SK-N-MC (cell line): ENCODE measurements around the gene MEF2B.

ENCODE experiments used
- DNase-seq: peaks from one replicate; pipeline ENCODE4 v3.0.0-alpha.2; 2011; ENCODE audit warnings: low read depth, low spot score
- H3K27ac ChIP-seq: fragments of 200-600 bp; sonication (generic); 2 replicates; pipeline ENCODE4 v1.5.1; 2016; ENCODE audit warnings: mixed run types
- H3K36me3 ChIP-seq: fragments of 200-600 bp; sonication (generic); 2 replicates; pipeline ENCODE4 v1.6.1; 2017; ENCODE audit warnings: antibody characterized with exemption, low read length, mixed read lengths; ENCODE audit not compliant: insufficient read depth
- H3K4me3 ChIP-seq: fragments of 200-600 bp; sonication (generic); 2 replicates; pipeline ENCODE4 v1.5.1; 2016
- H3K9ac ChIP-seq: fragments of 200-600 bp; sonication (generic); 2 replicates; pipeline ENCODE4 v1.8.0; 2017; ENCODE audit warnings: mixed run types, mixed read lengths; ENCODE audit not compliant: insufficient read length
- H3K9me3 ChIP-seq: fragments of 200-600 bp; sonication (generic); 2 replicates; pipeline ENCODE4 v1.6.1; 2017; ENCODE audit warnings: low read depth, mild to moderate bottlenecking, antibody characterized with exemption, low read length, moderate library complexity, mixed read lengths
- EZH2 ChIP-seq: fragments of 200-600 bp; sonication (generic); IDR thresholded peaks from one replicate; pipeline ENCODE4 v1.6.1; 2017; ENCODE audit warnings: antibody characterized with exemption
- FOXP2 ChIP-seq: optimal IDR thresholded peaks from 2 replicates; pipeline ENCODE3; 2011; ENCODE audit warnings: mild to moderate bottlenecking, moderate library complexity; ENCODE audit not compliant: insufficient read depth; ENCODE audit errors: extremely low read length, control extremely low read depth
- POLR2AphosphoS5 ChIP-seq: IDR thresholded peaks from 2 replicates; pipeline ENCODE4 v1.6.1; 2012; ENCODE audit warnings: mild to moderate bottlenecking, low read depth, low read length, borderline replicate concordance

The MEF2B gene

DNA sequence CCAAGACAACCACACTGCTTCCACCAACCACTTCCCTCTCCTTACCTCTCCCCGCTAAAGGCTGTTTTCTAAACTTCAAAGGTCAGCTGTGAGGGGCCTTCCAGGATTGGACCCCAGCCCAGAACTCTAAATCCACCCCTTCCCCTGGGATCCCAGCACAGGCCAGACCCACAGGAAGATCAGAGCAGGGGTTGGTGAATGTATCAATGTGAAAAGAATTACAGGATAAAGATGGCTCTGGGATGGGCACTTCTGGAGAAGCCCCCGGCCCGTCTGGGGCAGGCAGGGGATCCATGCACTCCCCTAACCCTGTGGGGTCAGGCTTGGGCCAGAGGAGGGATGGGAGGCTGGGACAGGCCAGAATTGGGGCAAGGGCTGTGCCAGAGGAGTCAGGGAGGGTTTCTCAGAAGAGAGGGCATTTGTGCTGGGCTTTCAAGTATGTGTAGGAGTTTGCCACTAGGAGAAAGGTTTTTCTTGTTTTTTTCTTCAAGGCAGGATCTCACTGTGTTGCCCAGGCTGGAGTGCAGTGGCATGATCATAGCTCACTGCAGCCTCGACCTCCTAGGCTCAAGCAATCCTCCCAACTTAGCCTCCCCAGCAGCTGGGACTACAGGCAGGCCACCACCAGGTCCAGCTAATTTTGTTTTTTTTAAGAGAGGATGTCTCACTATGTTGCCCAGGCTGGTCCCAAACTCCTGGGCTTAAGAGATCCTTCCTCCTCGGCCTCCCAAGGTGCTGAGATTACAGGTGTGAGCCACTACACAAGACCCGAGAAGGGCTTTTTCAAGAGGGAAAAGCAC lies 1.0 kb upstream of the MEF2B start:
- H3K9me3 ChIP-seq: no peaks in the 10 kb centered on the region
- H3K9ac ChIP-seq: no peak overlapping the region
- TF ChIP-seq FOXP2 (no peak), POLR2AphosphoS5 (no peak), EZH2 (no peak)

DNA sequence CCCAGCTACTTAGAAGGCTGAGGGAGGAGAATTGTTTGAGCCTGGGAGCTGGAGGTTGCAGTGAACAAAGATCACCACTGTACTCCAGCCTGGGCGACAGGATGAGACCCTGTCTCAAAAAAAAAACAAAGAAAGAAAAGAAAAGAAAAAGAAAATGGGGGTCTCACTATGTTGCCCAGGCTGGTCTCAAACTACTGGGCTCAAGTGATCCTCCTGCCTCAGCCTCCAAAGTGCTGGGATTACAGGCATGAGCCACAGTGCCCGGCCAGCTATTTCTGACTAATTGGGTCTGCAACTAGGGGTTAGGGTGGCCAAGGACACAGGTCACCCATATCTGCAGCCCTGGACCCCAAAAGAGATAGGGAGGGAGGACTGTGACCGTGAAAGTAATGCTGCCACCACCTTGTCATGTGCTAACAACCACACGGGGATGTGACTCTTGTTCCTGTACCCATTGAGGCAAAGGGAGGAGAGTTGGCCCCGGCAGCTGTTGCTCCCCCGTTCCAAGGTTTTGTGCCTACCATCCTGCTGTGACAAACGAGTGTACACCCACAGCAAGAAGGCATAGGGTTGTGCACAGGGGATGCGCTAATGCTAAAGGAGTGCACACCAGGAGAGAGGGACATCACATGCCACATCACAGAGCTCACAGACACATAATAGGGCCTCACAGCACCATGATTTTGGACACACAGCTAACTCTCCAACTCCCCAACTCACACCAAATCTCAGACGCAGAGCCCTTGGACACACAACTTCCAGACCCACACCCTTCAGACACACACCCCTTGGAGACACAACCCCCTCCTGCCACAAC lies 619 bp downstream of the MEF2B start:
- Histone ChIP-seq H3K9me3 (no peaks in the 10 kb centered on the region), H3K27ac (no peak overlapping the region), H3K36me3 (no peaks in the 10 kb centered on the region), H3K9ac (no peak overlapping the region), H3K4me3 (peak overlapping the region; percentile 69)
- no peak for TF ChIP-seq FOXP2
- no peak for TF ChIP-seq POLR2AphosphoS5
- no peak for TF ChIP-seq EZH2
- DNase-seq: no peak

More for the DNA sequence above, 1.0 kb upstream of the MEF2B start:
- no peak for DNase-seq
- no peak overlapping the region for H3K27ac ChIP-seq
- no peaks in the 10 kb centered on the region for H3K36me3 ChIP-seq
- no peak overlapping the region for H3K4me3 ChIP-seq

DNA sequence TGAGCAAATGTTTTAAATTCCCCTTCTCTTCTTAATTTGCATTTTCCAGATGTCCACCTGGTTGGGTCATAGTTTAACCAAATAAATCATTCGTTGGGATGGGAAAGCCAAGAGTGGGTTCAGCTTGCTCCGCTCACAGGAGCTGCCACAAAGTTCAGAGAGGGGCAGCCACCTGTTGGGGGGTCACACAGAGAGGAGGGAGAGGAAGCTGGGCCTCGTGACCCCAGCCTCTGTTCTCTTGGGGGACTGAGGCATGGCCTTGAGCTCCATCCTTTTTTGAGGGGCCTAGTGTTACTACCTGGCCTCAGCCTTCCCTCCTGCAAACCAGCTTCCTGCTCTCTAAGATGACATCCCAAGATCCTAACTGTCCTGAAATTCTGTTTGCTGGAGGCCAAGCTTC lies 2.5 kb downstream of the MEF2B start:
- no peak for DNase-seq
- no peak overlapping the region for H3K27ac ChIP-seq
- no peaks in the 10 kb centered on the region for H3K9me3 ChIP-seq
- H3K4me3 ChIP-seq: no peak overlapping the region
- TF ChIP-seq FOXP2 (no peak), POLR2AphosphoS5 (no peak), EZH2 (no peak)
- no peak overlapping the region for H3K9ac ChIP-seq
- H3K36me3 ChIP-seq: no peaks in the 10 kb centered on the region

DNA sequence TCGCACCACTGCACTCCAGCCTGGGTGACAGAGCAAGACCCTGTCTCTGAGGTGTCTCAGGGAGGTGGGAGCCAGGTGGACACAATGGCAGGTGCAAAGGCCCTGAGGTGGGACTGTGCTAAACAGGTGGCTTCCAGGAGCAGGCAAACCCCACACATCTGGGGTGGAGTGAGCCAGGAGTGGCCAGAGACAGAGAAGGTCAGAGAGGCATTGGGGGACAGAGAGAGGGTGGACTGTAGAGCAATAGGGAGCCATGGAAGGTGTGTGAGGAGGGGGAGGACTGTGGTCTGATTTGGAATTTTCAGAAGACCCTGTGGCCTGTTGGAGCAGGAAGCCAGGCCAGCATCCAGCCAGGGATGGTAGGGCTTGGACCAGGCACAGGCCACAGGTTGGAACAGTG lies 4.7 kb downstream of the MEF2B start:
- no peaks in the 10 kb centered on the region for H3K9me3 ChIP-seq
- H3K36me3 ChIP-seq: no peaks in the 10 kb centered on the region
- H3K9ac ChIP-seq: no peak overlapping the region
- no peak for TF ChIP-seq POLR2AphosphoS5
- TF ChIP-seq EZH2: no peak
- no peak for TF ChIP-seq FOXP2
- no peak overlapping the region for H3K4me3 ChIP-seq
- H3K27ac ChIP-seq: no peak overlapping the region
- DNase-seq: no peak

DNA sequence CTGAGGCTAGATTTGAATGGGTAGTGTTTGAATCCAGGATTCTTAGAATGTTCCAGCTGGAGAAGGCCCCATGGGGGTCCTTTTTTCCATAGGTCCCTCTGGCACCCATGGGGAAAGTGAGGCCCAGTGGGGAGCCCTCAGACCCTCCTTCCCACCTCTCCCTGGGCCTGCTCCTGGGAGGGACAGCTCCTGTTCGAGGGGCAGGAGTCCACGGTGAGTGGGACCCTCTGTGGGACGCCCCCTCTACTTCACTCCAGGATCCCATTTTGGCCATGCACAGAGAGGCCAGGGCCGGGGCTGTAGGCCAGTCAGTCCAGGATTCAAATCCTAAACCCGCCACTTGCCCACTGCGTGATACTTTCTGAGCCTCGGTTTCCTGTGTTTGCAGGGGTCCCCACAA lies 7.6 kb downstream of the MEF2B start:
- Histone ChIP-seq H3K9ac (no peak overlapping the region), H3K4me3 (no peak overlapping the region), H3K9me3 (no peaks in the 10 kb centered on the region), H3K36me3 (no peaks in the 10 kb centered on the region), H3K27ac (no peak overlapping the region)
- no peak for DNase-seq
- TF ChIP-seq EZH2 (no peak), POLR2AphosphoS5 (no peak), FOXP2 (no peak)

DNA sequence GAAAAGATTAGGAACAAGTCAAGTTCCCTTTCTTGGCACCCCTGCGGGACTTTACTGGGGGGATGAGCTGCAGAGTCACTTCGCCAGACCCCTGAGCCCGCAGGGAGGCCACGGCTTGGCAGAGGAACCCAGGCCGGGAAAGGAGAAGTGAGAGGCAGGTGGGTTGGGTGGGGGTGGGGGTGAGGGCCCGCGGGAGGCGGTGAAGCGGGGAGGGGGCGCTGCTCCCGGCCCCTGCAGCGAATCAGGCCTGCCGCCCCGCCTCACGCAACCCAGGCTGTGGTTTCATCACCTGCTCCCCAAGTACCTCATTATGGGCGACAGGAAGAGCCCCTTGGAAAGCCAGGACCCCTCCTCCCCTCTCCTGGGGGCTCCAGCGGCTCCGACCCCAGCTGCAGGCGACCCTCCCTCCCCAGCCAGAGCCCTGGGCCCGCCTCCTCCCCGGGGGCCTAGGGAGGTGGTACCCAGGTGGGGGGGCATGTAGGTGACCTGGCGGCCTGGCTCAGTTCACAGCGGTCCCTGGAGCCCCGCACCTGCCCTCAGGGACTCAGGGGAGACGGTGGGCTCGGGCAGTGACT lies 9.5 kb downstream of the MEF2B start:
- Histone ChIP-seq H3K27ac (no peak overlapping the region), H3K9ac (no peak overlapping the region), H3K9me3 (no peaks in the 10 kb centered on the region), H3K4me3 (no peak overlapping the region), H3K36me3 (no peaks in the 10 kb centered on the region)
- no peak for TF ChIP-seq FOXP2
- no peak for TF ChIP-seq EZH2
- no peak for TF ChIP-seq POLR2AphosphoS5
- no peak for DNase-seq

DNA sequence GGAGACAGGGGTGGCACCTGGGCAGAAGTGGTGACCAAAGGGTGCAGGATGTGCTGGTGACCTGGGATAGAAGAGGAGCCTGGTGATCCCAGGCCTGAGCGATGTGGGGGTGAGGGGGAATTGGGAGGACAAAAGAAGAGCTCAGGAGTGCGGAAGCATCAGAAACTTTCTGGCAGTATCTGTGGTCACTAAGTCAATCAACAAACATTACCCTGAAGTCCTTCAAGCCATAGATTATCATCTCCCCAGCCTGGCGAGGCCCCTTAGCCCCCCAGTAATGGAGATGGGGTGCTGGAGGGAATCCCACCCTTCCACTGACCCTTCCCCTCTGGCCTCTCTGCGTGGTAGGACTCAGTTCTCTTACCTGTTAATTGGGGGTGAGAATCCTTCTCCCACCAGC lies 10.5 kb downstream of the MEF2B start:
- no peak overlapping the region for H3K9ac ChIP-seq
- no peak for DNase-seq
- no peak overlapping the region for H3K27ac ChIP-seq
- H3K9me3 ChIP-seq: no peaks in the 10 kb centered on the region
- H3K36me3 ChIP-seq: no peaks in the 10 kb centered on the region
- H3K4me3 ChIP-seq: no peak overlapping the region
- TF ChIP-seq POLR2AphosphoS5: no peak
- no peak for TF ChIP-seq FOXP2
- no peak for TF ChIP-seq EZH2

DNA sequence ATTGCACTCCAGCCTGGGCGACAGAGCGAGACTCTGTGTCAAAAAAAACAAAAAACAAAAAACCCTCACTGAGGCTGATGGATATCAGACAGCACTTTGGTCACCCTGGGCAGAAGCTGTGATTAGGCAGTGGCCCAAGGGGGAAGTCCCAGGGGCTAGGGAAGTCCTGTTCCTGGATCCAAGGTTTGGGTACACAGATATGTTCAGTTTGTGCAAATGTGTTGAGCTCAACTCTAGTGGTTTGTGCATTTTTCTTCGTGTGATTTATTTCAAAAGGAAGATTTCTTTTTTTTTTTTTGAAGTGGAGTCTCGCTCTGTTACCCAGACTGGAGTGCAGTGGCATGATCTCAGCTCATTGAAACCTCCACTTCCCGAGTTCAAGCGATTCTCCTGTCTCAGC lies 12.3 kb downstream of the MEF2B start:
- no peak overlapping the region for H3K4me3 ChIP-seq
- DNase-seq: no peak
- H3K9me3 ChIP-seq: no peaks in the 10 kb centered on the region
- no peaks in the 10 kb centered on the region for H3K36me3 ChIP-seq
- H3K27ac ChIP-seq: no peak overlapping the region
- H3K9ac ChIP-seq: no peak overlapping the region
- no peak for TF ChIP-seq EZH2
- no peak for TF ChIP-seq POLR2AphosphoS5
- TF ChIP-seq FOXP2: no peak
